Measurements from ENCODE around the gene NFKBIL1.

DNA sequence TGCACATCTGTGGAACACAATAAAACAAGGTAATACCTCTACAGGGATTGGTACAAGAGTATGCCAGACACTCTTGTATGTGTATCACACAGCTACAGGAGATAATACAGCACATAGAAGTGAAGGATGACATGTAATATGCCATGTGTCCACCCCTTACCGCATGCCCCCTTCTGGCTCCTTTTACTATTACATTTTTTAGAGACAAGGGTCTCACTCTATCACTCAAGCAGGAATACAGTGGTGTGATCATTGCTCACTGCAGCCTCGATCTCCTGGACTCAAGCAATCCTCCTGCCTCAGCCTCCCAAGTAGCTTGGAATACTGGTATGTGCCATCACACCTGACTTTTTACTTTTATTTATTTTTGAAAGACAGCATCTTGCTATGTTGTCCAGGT, 49.6 kb downstream of the NFKBIL1 start:
- TF ChIP-seq ZNF8 (CRISPR knock-in tag; IDR thresholded peaks at IDR 0.05) (no peak), PPARA (CRISPR knock-in tag; IDR thresholded peaks at IDR 0.05; ENCODE audit: borderline replicate concordance) (no peak), TOX (CRISPR knock-in tag; IDR thresholded peaks at IDR 0.05; ENCODE audit: borderline replicate concordance) (no peak), RARB (CRISPR knock-in tag; IDR thresholded peaks at IDR 0.05) (no peak), ZFP30 (CRISPR knock-in tag; IDR thresholded peaks at IDR 0.05) (no peak), SNAI2 (CRISPR knock-in tag; IDR thresholded peaks at IDR 0.05) (no peak)
- TF ChIP-seq, protein P1, sequence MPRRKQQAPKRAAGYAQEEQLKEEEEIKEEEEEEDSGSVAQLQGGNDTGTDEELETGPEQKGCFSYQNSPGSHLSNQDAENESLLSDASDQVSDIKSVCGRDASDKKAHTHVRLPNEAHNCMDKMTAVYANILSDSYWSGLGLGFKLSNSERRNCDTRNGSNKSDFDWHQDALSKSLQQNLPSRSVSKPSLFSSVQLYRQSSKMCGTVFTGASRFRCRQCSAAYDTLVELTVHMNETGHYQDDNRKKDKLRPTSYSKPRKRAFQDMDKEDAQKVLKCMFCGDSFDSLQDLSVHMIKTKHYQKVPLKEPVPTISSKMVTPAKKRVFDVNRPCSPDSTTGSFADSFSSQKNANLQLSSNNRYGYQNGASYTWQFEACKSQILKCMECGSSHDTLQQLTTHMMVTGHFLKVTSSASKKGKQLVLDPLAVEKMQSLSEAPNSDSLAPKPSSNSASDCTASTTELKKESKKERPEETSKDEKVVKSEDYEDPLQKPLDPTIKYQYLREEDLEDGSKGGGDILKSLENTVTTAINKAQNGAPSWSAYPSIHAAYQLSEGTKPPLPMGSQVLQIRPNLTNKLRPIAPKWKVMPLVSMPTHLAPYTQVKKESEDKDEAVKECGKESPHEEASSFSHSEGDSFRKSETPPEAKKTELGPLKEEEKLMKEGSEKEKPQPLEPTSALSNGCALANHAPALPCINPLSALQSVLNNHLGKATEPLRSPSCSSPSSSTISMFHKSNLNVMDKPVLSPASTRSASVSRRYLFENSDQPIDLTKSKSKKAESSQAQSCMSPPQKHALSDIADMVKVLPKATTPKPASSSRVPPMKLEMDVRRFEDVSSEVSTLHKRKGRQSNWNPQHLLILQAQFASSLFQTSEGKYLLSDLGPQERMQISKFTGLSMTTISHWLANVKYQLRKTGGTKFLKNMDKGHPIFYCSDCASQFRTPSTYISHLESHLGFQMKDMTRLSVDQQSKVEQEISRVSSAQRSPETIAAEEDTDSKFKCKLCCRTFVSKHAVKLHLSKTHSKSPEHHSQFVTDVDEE (CRISPR knock-in tag; IDR thresholded peaks at IDR 0.05): no peak

Data from SK-N-SH treated with all-trans-retinoic acid at 6 μM for 48 hours (cell line).